T-cell (primary cell): Measurements from ENCODE around the gene FIGNL2. TPM values are rescaled to one million over a fixed set of nuclear protein-coding genes. Genes with fewer than 3 reads are reported as not detected.

ENCODE experiments used
- ATAC-seq, 4 experiments: fragments of 200-7000 bp in 3 of 4; fragments of 150-1000 bp in 1 of 4; cut with Tn5 transposase; replicated peaks in 1 of 4; 1 replicate in 3 of 4; 2 replicates in 1 of 4; pipeline ENCODE4 v1.10.0; 2021; ENCODE audit warnings: moderate library complexity in 3 of 4, mild to moderate bottlenecking in 2 of 4, moderate number of reproducible peaks in 1 of 4
- CTCF ChIA-PET, 2 donors: fragments of 300-600 bp; sonication (Branson Sonifier 250); formaldehyde crosslinking; loops; one replicate each; lab custom pipeline; 2022; ENCODE audit warnings: antibody characterized with exemption in 2 of 2; lab: Charles Lee
- POLR2A ChIA-PET, 2 donors: fragments of 300-600 bp; sonication (Branson Sonifier 250); formaldehyde crosslinking; loops; one replicate each; lab custom pipeline; 2022; ENCODE audit warnings: antibody characterized with exemption in 2 of 2; lab: Charles Lee
- DNase-seq, 35 experiments: peaks; one replicate each; pipeline versions ENCODE4 v3.0.0 to v3.0.0-alpha.2; 2013 to 2023
- H3K27ac ChIP-seq: one replicate; pipeline ENCODE4 v1.5.1; 2013; ENCODE audit warnings: low read length
- H3K27me3 ChIP-seq, 2 experiments: replicated peaks in 1 of 2; 1 replicate in 1 of 2; 2 replicates in 1 of 2; pipeline versions ENCODE4 v1.6.1 to v1.7.0; 2013; ENCODE audit warnings: low read length in 1 of 2, mixed read lengths in 1 of 2; ENCODE audit not compliant: control insufficient read depth in 2 of 2, insufficient read depth in 2 of 2; ENCODE audit errors: extremely low read depth in 1 of 2
- H3K36me3 ChIP-seq, 2 donors: 1 replicate in 1 of 2; 2 replicates in 1 of 2; pipeline versions ENCODE4 v1.6.1 to v1.7.0; 2013; ENCODE audit warnings: low read length in 1 of 2; ENCODE audit not compliant: control insufficient read depth in 2 of 2, insufficient read depth in 1 of 2; ENCODE audit errors: extremely low read depth in 1 of 2
- H3K4me1 ChIP-seq, 2 experiments: 1 replicate in 1 of 2; 2 replicates in 1 of 2; pipeline versions ENCODE4 v1.6.1 to v1.7.0; 2013; ENCODE audit warnings: low read length in 2 of 2, mixed read lengths in 1 of 2; ENCODE audit not compliant: insufficient read depth in 2 of 2, control insufficient read depth in 1 of 2; ENCODE audit errors: extremely low read depth in 1 of 2
- H3K4me3 ChIP-seq, 2 donors: 1 replicate in 1 of 2; 2 replicates in 1 of 2; pipeline versions ENCODE4 v1.5.1 to v1.7.0; 2013; ENCODE audit warnings: mild to moderate bottlenecking in 2 of 2, low read length in 1 of 2, moderate library complexity in 1 of 2; ENCODE audit not compliant: control insufficient read depth in 1 of 2; ENCODE audit errors: extremely low read depth in 1 of 2
- H3K9me3 ChIP-seq: 2 replicates; pipeline ENCODE4 v1.7.0; 2013
- H3K27ac Mint-ChIP-seq, 2 donors: one replicate each; pipeline ENCODE4 v1.8.0; 2020 to 2021; ENCODE audit warnings: mild to moderate bottlenecking in 2 of 2, mixed read lengths in 2 of 2
- H3K27me3 Mint-ChIP-seq, 2 donors: one replicate each; pipeline ENCODE4 v1.8.0; 2021 to 2022; ENCODE audit warnings: mixed read lengths in 2 of 2
- H3K36me3 Mint-ChIP-seq: one replicate; pipeline ENCODE4 v1.8.0; 2021; ENCODE audit warnings: mixed read lengths
- H3K4me1 Mint-ChIP-seq, 3 donors: one replicate each; pipeline ENCODE4 v1.8.0; 2020 to 2022; ENCODE audit warnings: mixed read lengths in 3 of 3, mild to moderate bottlenecking in 1 of 3
- H3K4me3 Mint-ChIP-seq, 3 donors: one replicate each; pipeline ENCODE4 v1.8.0; 2020 to 2022; ENCODE audit warnings: mild to moderate bottlenecking in 3 of 3, mixed read lengths in 3 of 3, moderate library complexity in 3 of 3
- H3K9me3 Mint-ChIP-seq, 3 donors: one replicate each; pipeline ENCODE4 v1.8.0; 2020 to 2022; ENCODE audit warnings: mixed read lengths in 3 of 3
- WGBS: methylation state at CpG from one replicate; pipeline ENCODE4 v1.1.5; 2013; ENCODE audit warnings: missing lambda C conversion rate; ENCODE audit not compliant: insufficient coverage; 5-methylcytosine and 5-hydroxymethylcytosine counted together
- total RNA-seq, 35 experiments: library from RNA in 6 of 35; stranded (reverse) in 6 of 35; fragments of 120-200 nt in 1 of 35; gene quantifications; one replicate each; pipeline versions ENCODE4 v1.2.1 to v1.2.4 and lab custom pipeline; 2013 to 2026

The FIGNL2 gene
- total RNA-seq, 5 donors from 2014 or later (not counting 1 experiment from before 2014, with no cell fraction given), result 1.3 to 2.0 (median 1.6) TPM

GRCh38 chr12:51871126-51871525, 22.6 kb upstream of the FIGNL2 start:
- peaks cover 35 to 45% of the 10 kb centered on the region in 2 donors for H3K27me3 Mint-ChIP-seq
- 52% methylated on average over 3 of the region's 6 CpGs for WGBS
- H3K27ac Mint-ChIP-seq, result no peak overlapping the region
- H3K9me3 Mint-ChIP-seq, result no peaks in the 10 kb centered on the region
- peak in 1 of 35 experiments; percentile 18 for DNase-seq
- H3K27me3 ChIP-seq, result peaks cover 0 to 64% of the 10 kb centered on the region in 2 experiments
- no peak overlapping the region for H3K27ac ChIP-seq
- H3K36me3 ChIP-seq, result no peaks in the 10 kb centered on the region
- ATAC-seq, result no peak
- peaks cover 0 to 17% (median 9%) of the 10 kb centered on the region in 3 donors for H3K4me1 Mint-ChIP-seq
- POLR2A ChIA-PET, result no interaction called here
- no peak overlapping the region for H3K4me3 ChIP-seq
- CTCF ChIA-PET, result interaction anchor here in 1 of 2 donors (1.0 kb wide), 1 partner anchor 53 kb away, joined by 3 read pairs; no protein-coding TSS in a partner anchor
- H3K9me3 ChIP-seq, result no peaks in the 10 kb centered on the region
- H3K4me1 ChIP-seq, result peaks cover 0 to 14% of the 10 kb centered on the region in 2 experiments
- no peak overlapping the region for H3K4me3 Mint-ChIP-seq
- no peaks in the 10 kb centered on the region for H3K36me3 Mint-ChIP-seq

GRCh38 chr12:51870504-51870903, 22.0 kb upstream of the FIGNL2 start:
- H3K4me1 ChIP-seq, result peaks cover 0 to 14% of the 10 kb centered on the region in 2 experiments
- CTCF ChIA-PET, result interaction anchor here in 1 of 2 donors (0.7 kb wide), 1 partner anchor 15 kb away, joined by 4 read pairs; no protein-coding TSS in a partner anchor
- H3K27ac ChIP-seq, result no peak overlapping the region
- Mint-ChIP-seq H3K4me1 (peaks cover 0 to 17% (median 9%) of the 10 kb centered on the region in 3 donors), H3K27me3 (peaks cover 35 to 50% of the 10 kb centered on the region in 2 donors), H3K9me3 (no peaks in the 10 kb centered on the region), H3K27ac (no peak overlapping the region), H3K4me3 (peak overlapping the region in 1 of 3 donors; percentile 27), H3K36me3 (no peaks in the 10 kb centered on the region)
- no peak for ATAC-seq
- H3K36me3 ChIP-seq, result no peaks in the 10 kb centered on the region
- no peak for DNase-seq
- no peak overlapping the region for H3K4me3 ChIP-seq
- WGBS, result 62% methylated on average over 3 of the region's 4 CpGs
- no peaks in the 10 kb centered on the region for H3K9me3 ChIP-seq
- peaks cover 0 to 70% of the 10 kb centered on the region in 2 experiments for H3K27me3 ChIP-seq
- POLR2A ChIA-PET, result no interaction called here

GRCh38 chr12:51869931-51870330, 21.4 kb upstream of the FIGNL2 start:
- Mint-ChIP-seq H3K4me1 (peaks cover 0 to 17% (median 9%) of the 10 kb centered on the region in 3 donors), H3K27ac (peak overlapping the region in 1 of 2 donors; percentile 15), H3K4me3 (peak overlapping the region in 1 of 3 donors; percentile 27), H3K36me3 (no peaks in the 10 kb centered on the region), H3K27me3 (peaks cover 41 to 56% of the 10 kb centered on the region in 2 donors), H3K9me3 (no peaks in the 10 kb centered on the region)
- Histone ChIP-seq H3K4me1 (peaks cover 0 to 14% of the 10 kb centered on the region in 2 experiments), H3K27ac (no peak overlapping the region), H3K27me3 (peaks cover 0 to 76% of the 10 kb centered on the region in 2 experiments), H3K36me3 (no peaks in the 10 kb centered on the region), H3K4me3 (no peak overlapping the region), H3K9me3 (no peaks in the 10 kb centered on the region)
- 48% methylated on average over 3 of the region's 3 CpGs for WGBS
- ATAC-seq, result no peak
- POLR2A ChIA-PET, result interaction anchor here in 1 of 2 donors (0.6 kb wide), 1 partner anchor 1009 kb away, joined by 3 read pairs; no protein-coding TSS in a partner anchor
- CTCF ChIA-PET, result interaction anchor here in 1 of 2 donors (0.7 kb wide), 1 partner anchor 16 kb away, joined by 4 read pairs; no protein-coding TSS in a partner anchor
- DNase-seq, result no peak

- no peak overlapping the region for H3K27ac Mint-ChIP-seq
- H3K4me1 ChIP-seq, result peaks cover under 1 to 17% of the 10 kb centered on the region in 2 experiments
- ChIA-PET CTCF (no interaction called here), POLR2A (interaction anchor here in 1 of 2 donors (0.6 to 0.7 kb wide), 2 partner anchors 44 to 1010 kb away, joined by 3 to 6 read pairs; no protein-coding TSS in a partner anchor)
- no peaks in the 10 kb centered on the region for H3K9me3 ChIP-seq
- ATAC-seq, result no peak
- H3K4me1 Mint-ChIP-seq, result peaks cover 0 to 19% (median 10%) of the 10 kb centered on the region in 3 donors
- H3K27ac ChIP-seq, result no peak overlapping the region
- H3K27me3 Mint-ChIP-seq, result peaks cover 45 to 60% of the 10 kb centered on the region in 2 donors
- no peaks in the 10 kb centered on the region for H3K9me3 Mint-ChIP-seq
- no peaks in the 10 kb centered on the region for H3K36me3 Mint-ChIP-seq
- H3K4me3 ChIP-seq, result peak overlapping the region in 1 of 2 donors; percentile 75
- H3K36me3 ChIP-seq, result no peaks in the 10 kb centered on the region
- no peak overlapping the region for H3K4me3 Mint-ChIP-seq
- WGBS, result 43% methylated on average over 8 of the region's 20 CpGs
- no peak for DNase-seq
- H3K27me3 ChIP-seq, result peaks cover 0 to 79% of the 10 kb centered on the region in 2 experiments
These were observed 21.0 kb upstream of the FIGNL2 start for GRCh38 chr12:51869496-51869865.

GRCh38 chr12:51868821-51869495, 20.4 kb upstream of the FIGNL2 start:
- Histone ChIP-seq H3K4me1 (peaks cover 2 to 22% of the 10 kb centered on the region in 2 experiments), H3K36me3 (no peaks in the 10 kb centered on the region), H3K9me3 (no peaks in the 10 kb centered on the region), H3K27ac (no peak overlapping the region), H3K27me3 (peaks cover 0 to 83% of the 10 kb centered on the region in 2 experiments), H3K4me3 (peak overlapping the region in 1 of 2 donors; percentile 75)
- no peaks in the 10 kb centered on the region for H3K9me3 Mint-ChIP-seq
- ATAC-seq, result peak in 1 of 4 experiments; percentile 25
- H3K27me3 Mint-ChIP-seq, result peaks cover 48 to 63% of the 10 kb centered on the region in 2 donors
- ChIA-PET CTCF (no interaction called here), POLR2A (interaction anchor here in 1 of 2 donors (0.7 kb wide), 1 partner anchor 43 kb away, joined by 6 read pairs; no protein-coding TSS in a partner anchor)
- WGBS, result 19% methylated on average over 54 of the region's 67 CpGs
- no peak overlapping the region for H3K27ac Mint-ChIP-seq
- H3K4me1 Mint-ChIP-seq, result peaks cover 0 to 21% (median 13%) of the 10 kb centered on the region in 3 donors
- peak overlapping the region; percentile 24 to 67 (median 41) for H3K4me3 Mint-ChIP-seq
- H3K36me3 Mint-ChIP-seq, result no peaks in the 10 kb centered on the region
- peak in 1 of 35 experiments; percentile 21 for DNase-seq

GRCh38 chr12:51867796-51868428, 19.4 kb upstream of the FIGNL2 start:
- Histone ChIP-seq H3K27me3 (peaks cover 0 to 86% of the 10 kb centered on the region in 2 experiments), H3K27ac (no peak overlapping the region), H3K4me1 (peaks cover 2 to 28% of the 10 kb centered on the region in 2 experiments), H3K9me3 (no peaks in the 10 kb centered on the region), H3K36me3 (no peaks in the 10 kb centered on the region), H3K4me3 (no peak overlapping the region)
- H3K36me3 Mint-ChIP-seq, result no peaks in the 10 kb centered on the region
- H3K4me1 Mint-ChIP-seq, result peaks cover 0 to 29% (median 19%) of the 10 kb centered on the region in 3 donors
- H3K4me3 Mint-ChIP-seq, result peak overlapping the region in 1 of 3 donors; percentile 67
- DNase-seq (no peak), ATAC-seq (no peak)
- H3K27me3 Mint-ChIP-seq, result peaks cover 54 to 72% of the 10 kb centered on the region in 2 donors
- no peaks in the 10 kb centered on the region for H3K9me3 Mint-ChIP-seq
- 89% methylated on average over 11 of the region's 12 CpGs for WGBS
- POLR2A ChIA-PET, result no interaction called here
- no peak overlapping the region for H3K27ac Mint-ChIP-seq
- CTCF ChIA-PET, result no interaction called here
